Upper lobe of left lung (tissue), 4 donors: ENCODE results near the gene S1PR4.

ENCODE experiments used
- CTCF ChIP-seq, 6 experiments: fragments of 450-650 bp in 4 of 6; fragments of 200-600 bp in 2 of 6; sonication (generic) in 2 of 6; IDR thresholded peaks; one replicate each; pipeline ENCODE4 v1.5.1; 2016 to 2019; ENCODE audit warnings: antibody characterized with exemption in 6 of 6
- POLR2A ChIP-seq, 4 donors: fragments of 450-650 bp; IDR thresholded peaks; one replicate each; pipeline ENCODE4 v1.5.1; 2016 to 2017; ENCODE audit warnings: antibody characterized with exemption in 4 of 4, mild to moderate bottlenecking in 2 of 4

GRCh38 chr19:3140667-3141038, 37.9 kb upstream of the S1PR4 start:
- TF ChIP-seq CTCF (IDR thresholded peaks at IDR 0.05) (no peak), POLR2A (IDR thresholded peaks at IDR 0.05) (no peak)
